CD8-positive, alpha-beta memory T cell (primary cell): ENCODE measurements around the gene GRK3. TPM values are rescaled to one million over a fixed set of nuclear protein-coding genes. Genes with fewer than 3 reads are reported as not detected.

Source experiments
- CTCF ChIA-PET: fragments of 350-600 bp; sonication (Branson Sonifier 250); formaldehyde crosslinking; loops from one replicate; lab custom pipeline; 2021; ENCODE audit warnings: antibody characterized with exemption; lab: Charles Lee
- POLR2A ChIA-PET: fragments of 350-600 bp; sonication (Branson Sonifier 250); formaldehyde crosslinking; loops from one replicate; lab custom pipeline; 2021; ENCODE audit warnings: antibody characterized with exemption; lab: Charles Lee
- DNase-seq, 5 donors: peaks; one replicate each; pipeline versions ENCODE4 v3.0.0 to v3.0.0-alpha.2; 2020 to 2022; ENCODE audit warnings: mixed read lengths in 1 of 5
- H3K27ac ChIP-seq: one replicate; pipeline ENCODE4 v1.7.0; 2013; ENCODE audit warnings: low read depth, mild to moderate bottlenecking, low read length, moderate library complexity
- H3K27me3 ChIP-seq: 2 replicates; pipeline ENCODE4 v1.7.0; 2013; ENCODE audit warnings: low read length, mild to moderate bottlenecking; ENCODE audit not compliant: insufficient read depth, poor library complexity, severe bottlenecking
- H3K36me3 ChIP-seq: 2 replicates; pipeline ENCODE4 v1.7.0; 2013; ENCODE audit warnings: mild to moderate bottlenecking, low read length, moderate library complexity; ENCODE audit not compliant: insufficient read depth
- H3K4me1 ChIP-seq: 2 replicates; pipeline ENCODE4 v1.7.0; 2013; ENCODE audit warnings: mild to moderate bottlenecking, low read length, moderate library complexity; ENCODE audit not compliant: insufficient read depth
- H3K4me3 ChIP-seq: 2 replicates; pipeline ENCODE4 v1.7.0; 2013; ENCODE audit warnings: mild to moderate bottlenecking, low read length
- H3K9me3 ChIP-seq: 2 replicates; pipeline ENCODE4 v1.7.0; 2013; ENCODE audit warnings: mild to moderate bottlenecking, low read length
- H3K27ac Mint-ChIP-seq, 8 donors: one replicate each; pipeline ENCODE4 v1.8.0; 2020 to 2021; ENCODE audit warnings: mixed read lengths in 8 of 8, mild to moderate bottlenecking in 6 of 8, inconsistent platforms in 3 of 8, moderate library complexity in 3 of 8
- H3K27me3 Mint-ChIP-seq, 2 donors: one replicate each; pipeline ENCODE4 v1.8.0; 2020 to 2021; ENCODE audit warnings: mixed read lengths in 2 of 2, mild to moderate bottlenecking in 1 of 2, moderate library complexity in 1 of 2
- H3K36me3 Mint-ChIP-seq, 3 donors: one replicate each; pipeline ENCODE4 v1.8.0; 2020 to 2021; ENCODE audit warnings: mixed read lengths in 3 of 3, inconsistent platforms in 1 of 3, mild to moderate bottlenecking in 1 of 3
- H3K4me1 Mint-ChIP-seq, 3 donors: one replicate each; pipeline ENCODE4 v1.8.0; 2020 to 2021; ENCODE audit warnings: mixed read lengths in 3 of 3, inconsistent platforms in 1 of 3, mild to moderate bottlenecking in 1 of 3
- H3K4me3 Mint-ChIP-seq, 7 donors: one replicate each; pipeline ENCODE4 v1.8.0; 2020 to 2021; ENCODE audit warnings: mixed read lengths in 7 of 7, mild to moderate bottlenecking in 6 of 7, moderate library complexity in 4 of 7, inconsistent platforms in 2 of 7
- H3K9me3 Mint-ChIP-seq, 5 donors: one replicate each; pipeline ENCODE4 v1.8.0; 2020 to 2022; ENCODE audit warnings: mixed read lengths in 5 of 5, mild to moderate bottlenecking in 3 of 5, moderate library complexity in 2 of 5, inconsistent platforms in 1 of 5
- polyA plus RNA-seq: library from polyadenylated mRNA; unstranded; fragments of 300-500 nt; fragmentation: Illumina TruSeq; gene quantifications from one replicate; pipeline ENCODE4 v1.2.3, GENCODE V29; 2021
- total RNA-seq, 2 experiments: library from RNA; stranded (reverse); gene quantifications; one replicate each; pipeline ENCODE4 v1.2.3, GENCODE V29; 2021

GRK3 gene
- total and polyA plus RNA-seq, 3 experiments from 2014 or later, result 0.26 to 9.4 (median 8.3) TPM

DNA sequence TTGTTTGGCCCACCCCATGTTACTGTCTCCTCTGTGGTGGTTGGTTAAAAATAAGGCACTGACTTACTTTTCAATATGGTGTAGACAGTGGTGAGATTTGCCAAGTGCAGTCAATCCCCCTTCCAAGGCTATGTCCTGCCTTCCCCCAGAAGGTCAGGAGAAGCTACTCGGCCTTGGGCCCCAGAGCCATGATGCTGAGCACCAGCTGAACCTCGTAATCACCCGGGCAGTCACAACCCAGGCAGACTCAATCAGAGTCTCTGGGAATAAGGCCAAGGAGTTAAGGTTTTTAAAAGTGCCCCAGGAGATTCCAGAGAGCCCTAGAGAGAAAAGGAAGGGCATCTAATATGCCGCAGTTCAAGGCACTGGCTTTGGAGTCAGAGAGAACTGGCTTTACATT lies 201.3 kb downstream of the GRK3 start:
- no peaks in the 10 kb centered on the region for H3K4me1 Mint-ChIP-seq
- no peak for DNase-seq
- CTCF ChIA-PET, result no interaction called here
- no peak overlapping the region for H3K4me3 ChIP-seq
- no peaks in the 10 kb centered on the region for H3K36me3 ChIP-seq
- H3K4me3 Mint-ChIP-seq, result no peak overlapping the region
- no peaks in the 10 kb centered on the region for H3K27me3 ChIP-seq
- POLR2A ChIA-PET, result no interaction called here
- no peaks in the 10 kb centered on the region for H3K9me3 ChIP-seq
- peaks cover 0 to 8% (median 0%) of the 10 kb centered on the region in 3 donors for H3K36me3 Mint-ChIP-seq
- H3K27ac ChIP-seq, result no peak overlapping the region
- H3K4me1 ChIP-seq, result no peaks in the 10 kb centered on the region
- no peak overlapping the region for H3K27ac Mint-ChIP-seq
- peaks cover 3 to 15% (median 10%) of the 10 kb centered on the region in 5 donors for H3K9me3 Mint-ChIP-seq
- peaks cover 7 to 13% of the 10 kb centered on the region in 2 donors for H3K27me3 Mint-ChIP-seq

DNA sequence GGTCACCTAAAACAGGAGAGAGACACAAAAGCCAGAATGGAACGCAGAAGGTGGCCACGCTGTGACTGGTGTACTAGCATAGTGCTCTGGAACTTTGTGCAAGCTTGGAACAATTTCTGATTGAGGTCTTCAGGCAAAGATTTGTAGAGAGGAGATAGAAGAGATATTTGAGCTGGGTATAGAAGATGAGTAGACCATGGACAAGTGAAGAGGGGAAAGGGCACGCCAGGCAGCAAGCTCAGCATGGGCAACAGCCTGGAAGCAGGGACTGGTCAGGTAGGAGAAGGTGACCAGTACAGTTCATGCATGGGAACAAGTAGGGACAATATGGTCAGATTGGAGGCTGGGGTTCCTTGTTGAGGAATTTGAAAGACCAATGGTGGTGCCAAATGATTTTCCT lies 201.9 kb downstream of the GRK3 start:
- Histone ChIP-seq H3K4me3 (no peak overlapping the region), H3K9me3 (no peaks in the 10 kb centered on the region), H3K27ac (no peak overlapping the region), H3K36me3 (no peaks in the 10 kb centered on the region), H3K4me1 (no peaks in the 10 kb centered on the region), H3K27me3 (no peaks in the 10 kb centered on the region)
- POLR2A ChIA-PET, result no interaction called here
- CTCF ChIA-PET, result no interaction called here
- Mint-ChIP-seq H3K4me3 (no peak overlapping the region), H3K27ac (no peak overlapping the region), H3K36me3 (peaks cover 0 to 8% (median 0%) of the 10 kb centered on the region in 3 donors), H3K27me3 (peaks cover 6 to 11% of the 10 kb centered on the region in 2 donors), H3K4me1 (no peaks in the 10 kb centered on the region), H3K9me3 (peaks cover 3 to 15% (median 10%) of the 10 kb centered on the region in 5 donors)
- DNase-seq, result no peak

DNA sequence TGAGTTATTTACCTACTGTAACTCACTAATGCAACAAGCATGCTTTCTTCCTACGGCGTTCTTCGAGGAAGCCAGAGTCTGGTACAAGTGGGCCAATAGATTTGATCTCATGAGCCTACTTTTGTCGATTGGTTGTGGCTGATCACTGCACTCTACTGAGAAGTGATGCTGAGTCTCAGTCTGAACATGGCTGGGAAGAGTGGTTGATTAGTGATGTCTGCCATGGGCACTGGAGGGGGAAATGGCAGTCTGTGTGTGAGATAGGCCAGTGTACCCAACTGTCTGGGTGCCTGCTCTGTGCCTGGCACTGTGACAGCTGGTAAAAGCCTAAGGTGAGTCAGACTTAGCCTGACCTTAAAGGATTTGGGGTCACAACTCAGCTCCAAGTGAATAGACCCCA lies 205.9 kb downstream of the GRK3 start:
- H3K27ac Mint-ChIP-seq, result no peak overlapping the region
- peaks cover 1 to 5% (median 5%) of the 10 kb centered on the region in 3 donors for H3K4me1 Mint-ChIP-seq

DNA sequence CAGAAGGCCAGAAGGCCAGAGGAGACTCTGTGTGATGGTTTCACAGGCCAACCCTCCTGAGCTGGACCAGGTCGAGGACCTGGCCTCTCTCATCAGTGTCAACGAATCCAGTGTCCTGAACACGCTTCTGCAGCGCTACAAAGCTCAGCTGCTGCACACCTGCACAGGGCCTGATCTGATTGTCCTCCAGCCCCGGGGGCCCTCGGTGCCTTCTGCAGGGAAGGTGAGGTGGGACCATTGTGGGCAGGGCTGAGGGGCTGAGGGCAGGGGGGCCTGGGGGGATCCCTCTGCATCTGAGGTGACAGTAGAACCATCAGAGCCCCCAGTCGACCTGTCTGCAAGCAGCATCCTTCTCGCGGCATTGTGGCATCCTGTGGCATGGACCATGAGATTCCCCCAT lies 207.8 kb downstream of the GRK3 start:
- CTCF ChIA-PET, result interaction anchor here (1.0 to 2.4 kb wide), 4 partner anchors 17 to 310 kb away, joined by 3 to 8 read pairs (median 4); no protein-coding TSS in a partner anchor

More for the DNA sequence above, 205.9 kb downstream of the GRK3 start:
- H3K4me3 ChIP-seq, result no peak overlapping the region
- ChIA-PET POLR2A (no interaction called here), CTCF (no interaction called here)
- no peaks in the 10 kb centered on the region for H3K36me3 ChIP-seq
- Mint-ChIP-seq H3K4me3 (no peak overlapping the region), H3K9me3 (peaks cover 3 to 15% (median 10%) of the 10 kb centered on the region in 5 donors), H3K27me3 (peaks cover 4 to 8% of the 10 kb centered on the region in 2 donors), H3K36me3 (peaks cover 0 to 8% (median 0%) of the 10 kb centered on the region in 3 donors)
- H3K27me3 ChIP-seq, result no peaks in the 10 kb centered on the region
- no peaks in the 10 kb centered on the region for H3K4me1 ChIP-seq
- H3K9me3 ChIP-seq, result no peaks in the 10 kb centered on the region
- DNase-seq, result no peak
- H3K27ac ChIP-seq, result no peak overlapping the region

DNA sequence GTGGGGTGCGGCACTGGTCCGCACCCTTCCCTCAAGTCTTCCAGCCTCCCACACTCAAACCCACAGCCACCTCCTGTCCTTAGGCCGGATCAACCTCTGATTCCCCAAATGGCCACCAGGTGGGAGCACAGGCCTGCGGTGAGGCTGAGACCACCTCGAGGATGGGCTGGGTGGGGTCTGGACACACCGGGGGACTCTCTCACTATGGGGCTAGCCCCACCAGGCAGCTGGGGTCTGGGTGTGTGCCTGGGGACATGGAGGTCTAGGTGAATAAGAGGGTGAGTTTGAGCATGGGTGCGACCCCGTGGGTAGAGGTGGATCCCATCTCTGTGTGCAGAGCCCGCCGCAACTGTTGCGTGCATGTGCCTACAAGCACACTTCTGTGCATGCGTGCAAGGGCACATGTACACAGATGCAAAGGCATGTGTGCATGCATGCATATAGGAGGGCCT lies 210.1 kb downstream of the GRK3 start:
- POLR2A ChIA-PET, result no interaction called here
- peak overlapping the region in 1 of 7 donors; percentile 37 for H3K4me3 Mint-ChIP-seq
- peaks cover 1 to 5% (median 5%) of the 10 kb centered on the region in 3 donors for H3K4me1 Mint-ChIP-seq
- no peak for DNase-seq
- no peak overlapping the region for H3K4me3 ChIP-seq
- H3K36me3 Mint-ChIP-seq, result no peaks in the 10 kb centered on the region
- no peaks in the 10 kb centered on the region for H3K36me3 ChIP-seq
- no peak overlapping the region for H3K27ac ChIP-seq
- H3K27me3 ChIP-seq, result no peaks in the 10 kb centered on the region
- CTCF ChIA-PET, result no interaction called here
- no peak overlapping the region for H3K27ac Mint-ChIP-seq
- H3K27me3 Mint-ChIP-seq, result peaks cover 0 to 6% of the 10 kb centered on the region in 2 donors
- no peaks in the 10 kb centered on the region for H3K9me3 Mint-ChIP-seq
- H3K4me1 ChIP-seq, result no peaks in the 10 kb centered on the region
- H3K9me3 ChIP-seq, result no peaks in the 10 kb centered on the region

More for the DNA sequence above, 207.8 kb downstream of the GRK3 start:
- POLR2A ChIA-PET, result no interaction called here
- H3K4me3 ChIP-seq, result no peak overlapping the region
- H3K27ac ChIP-seq, result no peak overlapping the region
- Mint-ChIP-seq H3K36me3 (no peaks in the 10 kb centered on the region), H3K9me3 (no peaks in the 10 kb centered on the region), H3K4me1 (peaks cover 1 to 5% (median 5%) of the 10 kb centered on the region in 3 donors), H3K4me3 (no peak overlapping the region), H3K27ac (no peak overlapping the region), H3K27me3 (peaks cover 3% of the 10 kb centered on the region in 2 donors)
- no peaks in the 10 kb centered on the region for H3K36me3 ChIP-seq
- H3K27me3 ChIP-seq, result no peaks in the 10 kb centered on the region
- no peaks in the 10 kb centered on the region for H3K9me3 ChIP-seq
- no peaks in the 10 kb centered on the region for H3K4me1 ChIP-seq
- DNase-seq, result no peak

DNA sequence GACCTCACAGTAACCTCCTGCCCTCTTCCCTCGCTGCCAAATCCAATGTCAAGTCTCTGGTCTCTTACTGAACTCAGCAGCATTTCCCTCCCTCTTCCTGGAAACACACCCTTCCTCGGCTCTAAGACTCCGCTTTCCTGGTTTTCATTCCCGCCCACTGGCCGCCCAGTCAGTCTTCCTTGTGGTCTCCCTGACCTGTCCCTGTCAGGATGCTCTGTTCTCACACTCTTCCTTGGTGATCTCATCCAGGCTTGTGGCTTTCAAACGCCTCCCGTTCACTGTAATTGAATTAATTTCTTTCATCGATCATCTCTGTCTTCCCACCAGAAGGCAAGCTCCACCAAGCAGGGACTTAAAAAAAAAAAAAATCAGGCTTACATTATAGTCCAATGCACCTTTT lies 211.1 kb downstream of the GRK3 start:
- Mint-ChIP-seq H3K36me3 (no peaks in the 10 kb centered on the region), H3K4me1 (peaks cover 1 to 5% (median 5%) of the 10 kb centered on the region in 3 donors), H3K4me3 (no peak overlapping the region), H3K27ac (no peak overlapping the region), H3K27me3 (peaks cover under 1 to 6% of the 10 kb centered on the region in 2 donors), H3K9me3 (no peaks in the 10 kb centered on the region)
- DNase-seq, result no peak
- no peaks in the 10 kb centered on the region for H3K4me1 ChIP-seq
- POLR2A ChIA-PET, result no interaction called here
- CTCF ChIA-PET, result no interaction called here
- no peak overlapping the region for H3K27ac ChIP-seq
- H3K27me3 ChIP-seq, result no peaks in the 10 kb centered on the region
- no peaks in the 10 kb centered on the region for H3K36me3 ChIP-seq
- H3K9me3 ChIP-seq, result no peaks in the 10 kb centered on the region
- no peak overlapping the region for H3K4me3 ChIP-seq

DNA sequence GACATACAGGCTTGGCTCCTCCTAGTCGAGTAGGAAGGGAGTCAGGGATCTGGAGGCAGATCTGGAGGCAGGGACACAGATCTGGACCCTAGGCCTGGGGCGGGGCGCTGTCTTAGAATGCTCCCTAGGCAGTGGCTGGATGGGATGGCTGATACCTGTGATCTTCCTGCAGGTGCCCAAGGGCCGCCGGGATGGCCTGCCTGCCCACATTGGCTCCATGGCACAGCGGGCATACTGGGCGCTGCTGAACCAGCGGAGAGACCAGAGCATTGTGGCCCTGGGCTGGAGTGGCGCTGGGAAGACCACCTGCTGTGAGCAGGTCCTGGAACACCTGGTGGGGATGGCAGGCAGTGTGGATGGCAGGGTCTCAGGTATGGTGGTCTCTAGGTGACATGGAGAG lies 212.9 kb downstream of the GRK3 start:
- no peaks in the 10 kb centered on the region for H3K36me3 ChIP-seq
- H3K36me3 Mint-ChIP-seq, result no peaks in the 10 kb centered on the region
- H3K4me3 Mint-ChIP-seq, result no peak overlapping the region
- no peak overlapping the region for H3K4me3 ChIP-seq
- H3K27me3 ChIP-seq, result no peaks in the 10 kb centered on the region
- H3K4me1 ChIP-seq, result no peaks in the 10 kb centered on the region
- no peaks in the 10 kb centered on the region for H3K9me3 ChIP-seq
- no peak overlapping the region for H3K27ac Mint-ChIP-seq
- peaks cover 6% of the 10 kb centered on the region in 2 donors for H3K27me3 Mint-ChIP-seq
- DNase-seq, result no peak
- ChIA-PET POLR2A (no interaction called here), CTCF (no interaction called here)
- no peaks in the 10 kb centered on the region for H3K9me3 Mint-ChIP-seq
- H3K4me1 Mint-ChIP-seq, result peaks cover 1 to 5% (median 5%) of the 10 kb centered on the region in 3 donors
- no peak overlapping the region for H3K27ac ChIP-seq

DNA sequence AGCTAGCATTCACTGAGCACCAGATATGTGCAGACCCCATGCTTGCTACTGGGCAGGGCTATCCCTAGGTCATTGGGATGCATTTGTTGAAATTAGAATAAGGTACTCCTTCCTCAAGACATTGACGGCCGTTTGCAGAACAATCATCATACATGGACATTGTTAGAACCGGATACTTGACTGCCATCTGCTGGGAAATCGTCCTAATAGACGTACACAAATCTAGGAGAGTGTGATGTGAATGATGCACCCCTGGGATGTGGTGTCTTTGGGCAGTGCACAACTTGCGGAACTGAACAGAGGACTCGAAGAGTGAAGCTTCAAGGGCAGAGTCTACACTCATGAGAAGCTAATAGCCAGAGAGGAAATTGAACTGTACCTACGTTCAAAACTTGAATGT lies 213.4 kb downstream of the GRK3 start:
- H3K4me3 ChIP-seq, result no peak overlapping the region
- H3K27me3 ChIP-seq, result no peaks in the 10 kb centered on the region
- no peaks in the 10 kb centered on the region for H3K9me3 ChIP-seq
- POLR2A ChIA-PET, result no interaction called here
- no peak for DNase-seq
- no peaks in the 10 kb centered on the region for H3K36me3 ChIP-seq
- H3K36me3 Mint-ChIP-seq, result no peaks in the 10 kb centered on the region
- peaks cover under 1 to 2% (median 1%) of the 10 kb centered on the region in 3 donors for H3K4me1 Mint-ChIP-seq
- no peak overlapping the region for H3K27ac ChIP-seq
- CTCF ChIA-PET, result no interaction called here
- peaks cover 6% of the 10 kb centered on the region in 2 donors for H3K27me3 Mint-ChIP-seq
- H3K9me3 Mint-ChIP-seq, result no peaks in the 10 kb centered on the region
- no peak overlapping the region for H3K27ac Mint-ChIP-seq
- H3K4me3 Mint-ChIP-seq, result no peak overlapping the region
- no peaks in the 10 kb centered on the region for H3K4me1 ChIP-seq
